NCI-H2081 treated with DMSO at 0.1 percent for 48 hours (cell line): ENCODE measurements around the gene SAXO2.
A peak's percentile ranks its signal among the peaks of the same experiment; 100 is the strongest.
"Not testable (repeated sequence)": the region's sequence is repeated elsewhere in the genome, so short reads cannot be mapped to it uniquely, and the experiment has no call there.

Experiments
- DNase-seq: peaks from one replicate; lab custom pipeline; 2025; lab: John Stamatoyannopoulos, UW

SAXO2 gene, protein sequence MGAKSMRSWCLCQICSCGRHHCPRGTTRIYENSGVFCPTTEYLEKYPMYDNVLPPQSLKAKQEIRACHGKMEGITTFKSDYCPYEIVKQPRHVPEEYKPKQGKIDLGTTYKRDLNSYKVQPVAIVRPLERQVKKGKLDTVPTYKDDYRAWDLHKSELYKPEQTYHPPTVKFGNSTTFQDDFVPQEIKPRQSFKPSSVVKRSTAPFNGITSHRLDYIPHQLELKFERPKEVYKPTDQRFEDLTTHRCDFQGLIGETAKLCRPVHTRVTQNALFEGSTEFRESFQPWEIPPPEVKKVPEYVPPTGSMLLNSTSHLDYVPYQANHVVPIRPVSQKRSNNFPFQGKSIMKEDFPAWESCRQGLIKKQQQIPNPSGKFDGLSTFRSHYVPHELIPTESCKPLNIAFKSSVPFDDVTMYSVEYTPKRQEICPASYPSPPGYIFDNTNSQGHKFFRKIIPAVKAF

DNA sequence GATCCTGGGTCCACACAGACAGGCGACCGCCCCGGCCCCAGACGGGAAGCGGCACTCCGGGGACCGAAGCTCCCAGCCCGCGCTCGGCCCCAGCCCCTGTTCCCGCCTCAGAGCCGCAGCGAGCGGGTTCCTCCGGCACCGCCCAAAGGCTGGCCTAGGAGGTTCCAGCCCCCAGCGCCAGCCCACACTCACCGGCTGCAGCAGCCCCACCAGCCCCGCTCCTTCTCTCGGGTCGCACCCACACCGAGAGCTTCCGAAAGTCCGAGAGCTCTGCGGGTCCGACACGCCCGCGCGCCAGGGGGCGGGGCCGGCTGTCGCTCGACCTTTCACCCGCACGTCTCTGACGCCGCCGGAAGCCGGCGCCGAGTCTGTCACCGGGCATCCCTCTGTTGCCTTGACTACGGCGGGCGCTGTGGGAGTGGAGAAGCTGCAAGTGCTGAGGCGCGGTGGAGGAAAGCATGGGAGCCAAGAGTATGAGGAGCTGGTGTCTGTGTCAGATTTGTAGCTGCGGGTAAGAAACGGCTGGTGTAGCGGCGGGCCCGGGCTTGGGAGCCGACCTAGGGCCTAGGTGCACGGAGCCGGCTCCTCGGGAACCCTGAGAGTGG lies at the start of gene SAXO2, which contains the start of gene EFL1:
Gene SAXO2, plus strand, starts transcription at position 397 of the 605 bp plus-strand sequence. Its CDS starts 62 bp downstream, at position 459.
Gene EFL1, minus strand, starts transcription at position 313 of the 605 bp plus-strand sequence. CDS start 956 bp downstream, outside the sequence.
- DNase-seq, result peak; percentile 42

DNA sequence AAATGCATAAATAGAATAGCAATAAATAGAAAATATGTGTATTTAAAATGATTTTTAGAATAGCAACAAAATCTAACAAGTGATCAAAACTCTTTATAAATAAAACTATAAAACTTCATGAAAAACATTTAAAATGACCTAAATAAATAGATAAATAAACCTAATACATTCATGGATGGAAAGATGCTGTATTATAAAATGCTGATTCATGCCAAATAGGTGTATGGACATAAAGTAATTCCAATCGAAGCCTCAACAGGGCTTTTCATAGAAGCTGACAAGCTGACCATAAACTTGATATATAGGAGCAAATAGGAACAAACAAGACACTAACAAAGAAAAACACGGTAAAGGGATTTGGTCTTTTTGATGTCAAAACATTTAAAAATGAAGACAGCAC lies 46.5 kb upstream of the SAXO2 start:
- not testable (repeated sequence) for DNase-seq

DNA sequence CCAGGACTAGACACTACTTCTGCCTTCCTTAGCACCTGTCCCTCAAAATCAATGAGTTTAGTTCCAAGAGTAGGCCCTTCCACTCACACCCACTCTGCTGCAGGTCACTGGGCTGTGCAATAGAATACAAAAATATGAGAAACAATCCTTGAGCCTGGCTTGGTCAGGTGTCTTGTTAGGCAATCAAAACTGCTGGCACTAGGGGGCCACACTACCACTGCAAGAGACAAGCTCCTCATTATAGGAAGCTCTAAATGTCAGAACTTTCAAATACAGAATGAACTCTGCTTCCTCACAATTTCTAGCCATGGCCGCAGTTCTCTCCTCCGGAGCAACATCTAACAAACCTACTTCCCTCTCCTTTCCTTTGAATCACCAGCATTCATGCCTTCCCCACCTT lies 41.1 kb upstream of the SAXO2 start:
- DNase-seq, result not testable (repeated sequence)

DNA sequence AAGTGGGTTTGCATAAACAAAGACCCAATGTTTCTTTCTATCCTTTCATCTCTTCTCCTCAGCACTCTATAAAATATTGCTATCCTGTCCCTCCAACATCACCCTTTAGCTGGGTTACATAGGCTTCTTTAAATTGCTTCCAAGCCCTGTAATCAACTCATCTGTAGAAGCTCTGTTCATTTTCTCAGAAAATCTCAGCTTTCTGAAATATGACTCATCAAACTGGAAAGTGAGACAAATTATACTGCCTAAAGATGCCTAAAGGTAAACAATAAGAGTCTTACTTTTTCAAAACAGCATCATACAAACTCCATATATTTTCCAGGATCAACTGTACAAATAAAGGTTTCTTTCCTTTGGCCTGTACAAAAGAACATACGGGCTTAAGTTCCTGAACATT lies 33.9 kb upstream of the SAXO2 start:
- no peak for DNase-seq

DNA sequence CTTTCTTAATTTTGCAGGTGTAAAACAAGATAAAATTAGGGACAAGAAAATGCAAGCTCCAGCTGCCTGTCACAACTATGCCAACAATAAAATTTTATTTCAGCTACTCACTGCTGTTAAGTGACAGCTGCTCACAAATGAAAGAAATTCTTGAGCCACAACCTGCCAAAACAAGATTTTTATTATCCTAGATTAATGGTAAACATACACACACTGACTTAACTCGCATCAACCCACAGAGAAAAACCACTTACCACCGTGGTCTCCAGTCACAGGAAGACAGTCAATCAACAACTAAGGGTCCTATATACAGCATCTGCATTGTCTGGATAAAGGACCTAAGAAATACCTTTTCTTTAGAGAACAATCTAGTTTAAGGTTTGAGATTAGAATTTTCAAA lies 31.4 kb upstream of the SAXO2 start:
- DNase-seq, result no peak

DNA sequence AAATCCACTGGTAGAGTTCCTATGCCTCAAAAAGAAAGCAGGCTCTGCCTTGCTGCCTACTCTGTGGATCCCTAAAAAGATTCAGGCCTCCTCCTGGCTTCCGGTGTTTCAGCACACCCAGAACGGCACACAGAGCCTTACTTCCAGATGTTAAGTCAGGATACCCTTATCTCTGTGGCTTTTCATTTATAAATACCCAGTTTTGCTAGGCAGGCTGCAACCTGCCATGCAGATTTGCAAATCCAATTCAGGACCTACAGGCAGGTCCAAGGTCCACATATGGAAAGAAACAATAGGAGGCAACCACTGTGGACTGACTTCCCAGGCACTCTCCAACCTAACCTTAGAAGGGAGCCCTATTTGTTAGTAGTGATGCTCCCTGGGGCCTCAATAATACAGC lies 30.8 kb upstream of the SAXO2 start:
- no peak for DNase-seq

DNA sequence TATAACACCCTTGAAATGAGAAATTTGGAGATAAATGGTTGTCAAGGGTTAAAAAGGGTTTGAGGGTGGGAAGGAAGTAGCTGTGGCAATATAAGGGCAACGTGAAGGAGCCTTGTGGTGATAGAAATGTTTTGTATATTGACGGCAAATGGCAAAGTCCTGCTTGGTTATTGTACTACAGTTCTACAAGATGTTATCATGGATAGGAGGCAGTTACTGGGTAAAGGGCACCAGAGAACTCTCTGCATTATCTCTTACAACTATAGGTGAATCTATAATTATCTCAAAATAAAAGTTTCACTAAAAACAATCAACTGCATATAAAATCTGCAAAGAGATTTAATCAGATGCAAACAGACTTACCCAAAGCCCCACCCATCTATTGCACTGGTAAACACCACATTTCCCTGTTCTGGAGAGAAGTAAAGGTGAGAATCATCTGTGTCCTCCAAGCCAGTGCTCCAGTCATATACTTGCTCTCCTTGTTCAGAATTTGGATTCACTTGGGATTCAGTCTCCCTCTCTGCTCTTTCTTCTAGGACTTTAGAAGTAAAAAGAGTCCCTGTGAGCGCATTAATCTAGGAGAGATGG lies 24.6 kb upstream of the SAXO2 start:
- not testable (repeated sequence) for DNase-seq

DNA sequence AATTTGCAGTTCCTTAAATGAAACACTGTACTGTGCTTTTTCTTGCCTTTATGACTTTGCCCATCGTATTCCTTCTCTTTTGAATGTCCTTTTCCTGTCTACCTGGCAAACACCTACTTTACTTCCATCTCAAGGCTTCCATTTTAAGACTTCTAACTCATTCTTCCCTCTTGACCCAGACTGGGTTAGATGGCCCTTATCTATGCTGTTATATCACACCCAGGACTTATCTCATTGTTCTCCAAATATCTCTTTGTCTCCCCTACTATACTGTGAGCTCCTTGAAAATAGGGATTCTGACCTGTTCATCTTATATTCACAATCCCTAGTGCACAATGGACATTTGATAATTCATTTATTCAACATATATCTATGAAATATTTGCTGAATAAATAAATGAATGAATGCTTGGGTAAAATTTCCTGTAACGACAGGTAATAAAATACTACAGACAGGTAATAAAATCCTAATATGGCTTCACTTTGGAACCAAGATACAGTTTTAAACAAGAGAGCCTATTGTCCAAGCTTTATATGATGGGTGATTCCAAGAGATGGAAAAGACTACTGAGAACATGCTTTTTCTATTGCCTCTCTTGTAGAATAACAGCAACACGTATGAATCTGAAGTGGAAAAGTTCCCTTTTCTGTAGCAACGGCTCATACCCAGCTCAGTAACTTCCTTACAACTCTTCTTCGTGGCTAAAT lies 22.8 kb upstream of the SAXO2 start:
- no peak for DNase-seq

DNA sequence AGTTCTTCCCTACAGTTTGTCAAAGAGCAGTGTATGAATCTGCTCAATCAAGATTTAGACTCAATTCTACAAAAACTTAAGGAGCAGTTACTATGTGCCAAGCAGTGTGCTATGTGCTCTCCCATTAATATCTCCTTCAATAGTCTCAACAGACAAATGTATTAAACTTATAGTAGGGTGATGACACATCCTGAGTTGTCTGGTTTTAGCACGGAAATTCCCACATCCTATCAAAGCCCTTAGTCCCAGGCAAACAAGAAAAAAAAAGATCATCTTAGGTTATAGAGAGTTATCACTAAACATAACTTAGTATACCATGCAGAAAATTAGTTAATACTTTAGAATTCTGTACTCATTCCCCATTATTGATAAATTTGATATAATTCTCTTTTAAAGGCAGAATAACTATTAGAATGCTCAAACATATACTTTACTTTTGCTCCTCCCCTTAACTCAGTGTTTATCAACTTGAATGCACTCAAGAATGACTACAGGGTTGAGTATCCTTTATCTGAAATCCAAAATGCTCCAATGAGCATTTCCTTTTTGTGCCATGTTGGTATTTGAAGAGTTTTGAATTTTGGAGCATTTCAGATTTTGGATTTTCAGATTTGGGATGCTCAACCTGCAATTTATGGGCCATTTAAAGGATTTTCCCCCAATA lies 20.6 kb upstream of the SAXO2 start:
- not testable (repeated sequence) for DNase-seq

DNA sequence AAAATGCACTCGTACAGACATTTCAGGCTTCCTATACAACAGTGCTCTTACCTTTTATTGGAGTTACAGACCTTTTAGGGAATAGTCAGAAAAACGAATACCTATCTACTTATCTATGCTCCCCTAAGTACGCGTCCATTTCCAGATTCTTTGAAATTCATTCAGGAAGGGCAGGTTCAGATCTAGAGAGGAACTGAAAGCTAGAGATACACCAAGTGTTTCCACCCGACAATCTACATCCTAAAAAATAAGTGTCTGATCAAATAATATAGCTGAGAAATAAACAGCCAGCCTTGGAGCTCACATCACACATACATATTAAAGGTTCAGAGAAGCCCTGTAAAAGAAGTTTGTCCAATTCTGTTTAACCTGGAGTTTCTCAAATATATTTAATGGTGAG lies 19.0 kb upstream of the SAXO2 start:
- not testable (repeated sequence) for DNase-seq

DNA sequence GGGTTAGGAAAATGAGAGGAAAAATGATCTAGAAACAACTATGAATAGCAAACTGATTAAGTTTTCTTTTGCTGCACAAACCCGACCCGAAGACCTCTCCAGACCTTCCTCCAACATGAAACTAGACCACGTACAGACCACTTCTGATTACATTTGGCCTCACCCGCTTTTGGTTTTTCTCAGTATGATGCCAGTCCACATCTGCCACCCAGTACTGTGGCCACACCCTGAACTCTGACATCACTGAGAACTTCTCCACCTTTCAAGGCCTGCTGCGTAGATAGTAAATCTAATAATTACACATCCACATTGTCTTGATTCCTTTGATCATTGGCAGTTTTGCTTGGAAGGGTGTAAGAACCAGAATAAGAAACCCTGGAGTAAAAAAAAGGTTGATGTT lies 16.7 kb upstream of the SAXO2 start:
- not testable (repeated sequence) for DNase-seq

DNA sequence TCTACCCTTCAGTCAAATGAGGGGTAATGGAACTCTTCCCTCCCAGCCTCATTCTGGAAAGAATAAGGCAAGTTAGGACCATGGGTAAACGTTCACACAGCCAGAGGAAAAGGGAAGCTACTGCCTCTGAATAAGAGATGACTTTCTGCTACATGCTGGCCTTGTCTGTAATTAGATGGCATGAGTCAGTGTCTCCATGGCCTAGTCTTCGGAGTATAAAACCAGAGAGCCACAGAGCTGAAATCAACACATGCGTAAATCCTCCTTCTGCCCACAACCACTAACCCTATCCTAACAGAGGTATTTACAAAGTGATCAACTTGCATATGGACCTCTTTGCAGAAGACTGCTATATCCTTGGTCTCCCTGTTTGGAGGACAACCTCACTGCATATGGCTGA lies 14.4 kb upstream of the SAXO2 start:
- DNase-seq, result not testable (repeated sequence)

DNA sequence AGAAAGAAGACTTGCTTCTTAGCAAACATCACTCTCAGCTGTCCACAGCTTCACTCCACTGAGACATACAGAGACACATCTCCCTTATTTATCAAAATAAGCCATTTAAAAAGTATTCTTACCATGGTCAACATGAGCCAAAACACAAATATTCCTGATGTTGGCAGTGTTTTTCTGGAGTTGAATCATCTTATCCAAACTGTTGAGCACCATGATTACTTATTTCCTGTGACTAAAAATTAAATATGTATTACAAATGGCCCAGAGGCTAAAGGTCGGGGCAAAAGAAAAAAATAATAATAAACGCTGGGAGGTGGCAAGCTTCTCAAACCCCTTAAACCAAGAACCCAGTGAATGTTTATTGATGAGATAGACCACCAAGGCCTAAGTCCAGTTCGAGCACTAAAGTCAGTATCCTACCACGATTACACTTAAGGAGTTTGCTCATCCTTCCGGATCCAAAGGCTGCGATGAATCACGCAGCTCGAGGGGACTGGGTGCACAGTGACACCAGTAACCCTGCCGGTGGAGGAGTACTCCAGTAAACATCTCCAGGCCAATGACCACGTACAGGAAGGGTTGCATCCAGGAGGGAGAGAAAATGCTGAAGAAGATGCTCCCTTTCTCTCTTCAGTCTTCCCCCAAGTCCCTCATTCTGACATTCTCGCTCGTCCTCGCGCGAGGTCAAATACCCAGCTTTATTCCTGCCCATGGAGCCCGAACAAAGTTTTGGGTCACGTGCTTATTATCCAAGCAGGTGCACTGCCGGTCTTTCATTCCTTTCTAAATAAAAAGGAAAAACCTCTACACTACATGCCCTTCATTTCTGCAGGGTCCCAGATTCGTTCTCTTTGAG lies 824 bp upstream of the SAXO2 start:
- DNase-seq, result not testable (repeated sequence)

DNA sequence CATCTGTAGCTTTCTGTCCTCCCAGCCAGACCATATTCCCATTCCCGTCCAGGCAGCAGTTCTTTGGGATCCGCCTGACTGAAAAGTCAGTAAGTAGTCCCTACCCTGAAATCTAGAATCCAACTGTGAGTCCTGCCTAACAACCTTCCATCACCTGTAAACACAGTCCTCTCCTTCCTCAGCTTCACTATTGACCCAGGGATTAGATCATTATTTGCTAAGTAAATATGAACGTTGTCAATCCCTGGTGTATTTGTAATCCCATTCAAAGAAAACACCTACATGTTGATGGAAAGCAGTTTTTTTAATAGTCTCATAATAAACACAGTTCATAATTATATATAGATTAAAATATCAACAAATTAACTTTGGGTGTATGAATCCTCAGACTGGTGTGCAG lies 732 bp downstream of the SAXO2 start:
- DNase-seq, result peak; percentile 38

DNA sequence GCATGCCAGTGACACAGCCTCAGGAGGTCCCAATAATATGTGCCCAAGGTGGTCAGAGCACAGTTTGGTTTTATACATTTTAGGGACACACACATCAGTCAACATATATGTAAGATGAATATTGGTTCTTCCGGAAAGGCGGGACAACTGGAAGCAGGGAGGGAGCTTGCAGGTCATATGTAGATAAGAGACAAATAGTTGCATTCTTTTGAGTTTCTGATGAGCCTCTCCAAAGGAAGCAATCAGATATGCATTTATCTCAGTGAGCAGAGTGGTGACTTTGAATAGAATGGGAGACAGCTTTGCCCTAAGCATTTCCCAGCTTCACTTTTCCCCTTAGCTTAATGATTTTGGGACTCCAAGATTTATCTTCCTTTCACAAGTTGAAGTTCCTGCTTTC lies 4.5 kb downstream of the SAXO2 start:
- not testable (repeated sequence) for DNase-seq

DNA sequence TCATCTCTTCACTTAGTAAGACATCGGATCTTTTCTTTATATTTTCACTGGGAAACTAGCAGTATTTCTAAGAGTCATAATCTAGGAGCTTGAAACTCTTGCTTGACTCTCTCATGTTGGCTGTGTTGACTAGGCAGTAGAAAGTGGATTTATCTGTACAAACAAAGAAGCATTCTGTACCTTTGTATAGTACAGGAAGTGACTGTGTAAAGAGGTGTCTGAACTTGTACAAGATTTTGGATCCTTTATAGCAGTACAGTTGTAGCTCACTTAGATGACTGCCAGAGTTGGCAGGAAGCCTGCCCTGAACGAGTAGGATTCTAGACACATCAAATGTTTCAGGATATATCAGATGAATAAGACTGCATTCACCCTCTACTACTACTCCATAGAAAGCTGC lies 5.8 kb downstream of the SAXO2 start:
- DNase-seq, result not testable (repeated sequence)

DNA sequence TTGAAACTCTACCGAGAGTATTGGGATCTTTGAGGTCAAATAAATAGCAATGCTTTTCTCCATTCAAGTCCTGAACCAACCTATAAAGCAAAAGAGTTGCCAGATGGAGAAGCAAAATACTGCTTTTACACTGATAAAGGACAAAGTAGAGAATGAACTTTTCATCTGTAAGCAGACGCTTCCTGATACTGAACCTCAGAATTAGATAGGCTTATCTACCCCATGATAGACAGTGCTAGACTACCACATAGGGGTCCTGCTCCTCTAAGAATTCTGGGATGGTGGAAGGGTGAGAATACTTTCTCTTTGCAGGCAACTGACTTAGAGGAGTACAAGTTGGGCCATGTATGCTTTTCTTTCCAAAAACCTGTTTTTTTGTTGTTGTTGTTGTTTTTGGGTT lies 9.5 kb downstream of the SAXO2 start:
- no peak for DNase-seq

DNA sequence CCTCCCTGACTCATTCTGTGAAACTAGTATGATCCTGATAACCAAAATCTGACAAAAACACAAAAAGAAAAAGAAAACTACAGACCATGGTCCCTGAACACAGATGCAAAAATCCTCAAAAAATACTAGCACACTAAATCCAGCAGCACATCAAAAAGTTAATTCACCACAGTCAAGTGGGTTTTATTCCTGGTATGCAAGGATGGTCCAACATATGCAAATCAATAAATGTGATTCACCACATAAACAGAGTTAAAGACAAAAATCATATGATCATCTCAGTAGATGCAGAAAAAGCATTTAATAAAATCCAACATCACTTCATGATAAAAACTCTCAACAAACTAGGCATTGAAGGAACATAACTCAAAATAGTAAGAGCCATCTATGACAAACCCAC lies 12.8 kb downstream of the SAXO2 start:
- no peak for DNase-seq

DNA sequence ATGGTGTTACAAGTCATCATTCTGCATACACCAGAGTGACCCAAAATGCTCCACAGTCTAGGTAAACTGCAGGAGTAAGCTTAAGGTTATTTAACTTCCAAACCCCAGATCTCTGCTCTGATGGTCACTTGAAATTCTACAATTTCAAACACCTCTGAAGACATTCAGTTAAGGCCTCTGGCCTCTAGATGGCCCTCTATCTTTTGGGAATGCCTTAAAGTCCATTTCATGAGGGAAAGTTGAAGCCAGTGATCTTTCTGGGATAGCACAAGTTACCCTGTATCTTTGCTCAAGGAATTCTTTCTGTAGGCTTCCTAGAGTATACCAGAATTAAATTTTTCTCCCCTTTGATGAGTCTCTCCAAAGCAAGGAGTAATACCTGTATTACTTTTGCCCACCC lies 18.7 kb downstream of the SAXO2 start:
- DNase-seq, result not testable (repeated sequence)

DNA sequence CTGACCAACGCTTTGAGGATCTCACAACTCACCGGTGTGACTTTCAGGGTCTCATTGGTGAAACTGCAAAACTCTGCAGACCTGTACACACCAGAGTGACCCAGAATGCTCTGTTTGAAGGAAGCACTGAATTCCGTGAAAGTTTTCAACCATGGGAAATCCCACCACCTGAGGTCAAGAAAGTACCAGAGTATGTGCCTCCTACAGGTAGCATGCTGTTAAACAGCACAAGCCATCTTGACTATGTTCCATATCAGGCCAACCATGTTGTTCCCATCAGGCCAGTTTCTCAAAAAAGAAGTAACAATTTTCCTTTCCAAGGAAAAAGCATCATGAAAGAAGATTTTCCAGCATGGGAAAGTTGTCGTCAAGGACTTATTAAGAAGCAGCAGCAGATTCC lies 19.8 kb downstream of the SAXO2 start:
- not testable (repeated sequence) for DNase-seq

DNA sequence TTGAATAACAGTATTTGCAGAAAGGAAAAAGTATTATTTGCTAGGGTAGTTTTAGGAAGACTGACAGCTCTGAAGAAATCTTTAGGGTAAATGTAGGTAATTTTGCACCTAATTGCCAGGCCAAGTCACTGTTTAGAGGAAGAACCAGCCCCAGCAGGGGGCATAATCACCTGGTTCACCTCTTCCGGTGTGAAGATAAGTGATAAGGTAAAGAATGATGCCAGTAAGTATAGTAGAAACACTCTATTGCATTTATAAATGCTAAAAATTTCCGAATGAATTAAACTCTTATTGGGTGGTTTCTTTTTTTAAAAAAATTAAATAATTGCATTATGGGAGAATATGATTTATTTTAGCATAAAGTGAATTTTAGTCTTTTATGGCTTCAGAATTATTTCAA lies 21.8 kb downstream of the SAXO2 start:
- not testable (repeated sequence) for DNase-seq
